LNCAP (cell line): ENCODE measurements around the gene FOXP1.

Experiments
- CTCF ChIP-seq: fragments of 450-650 bp; IDR thresholded peaks from 2 replicates; pipeline ENCODE4 v1.5.1; 2017; ENCODE audit warnings: mild to moderate bottlenecking

Gene FOXP1

DNA sequence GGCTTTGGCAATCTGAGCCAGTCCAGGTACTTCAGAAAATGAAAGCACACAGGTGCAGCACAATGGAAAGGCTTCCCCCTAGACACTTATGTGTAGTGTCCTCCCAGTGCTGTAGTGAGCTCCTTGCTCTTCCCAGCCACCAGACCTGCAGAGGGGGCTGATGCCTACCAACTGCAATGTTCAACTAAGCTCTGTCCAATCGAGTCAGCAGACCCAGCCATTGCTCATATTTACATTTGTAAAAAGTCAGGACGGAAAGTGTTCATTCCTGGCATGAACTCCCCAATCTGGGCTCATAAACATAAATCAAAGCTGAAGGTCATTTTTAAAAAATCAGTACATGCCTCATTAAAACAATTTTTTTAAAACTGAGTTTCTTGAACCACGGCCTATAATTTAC is 73.0 kb downstream of the FOXP1 start:
- no peak for TF ChIP-seq CTCF

DNA sequence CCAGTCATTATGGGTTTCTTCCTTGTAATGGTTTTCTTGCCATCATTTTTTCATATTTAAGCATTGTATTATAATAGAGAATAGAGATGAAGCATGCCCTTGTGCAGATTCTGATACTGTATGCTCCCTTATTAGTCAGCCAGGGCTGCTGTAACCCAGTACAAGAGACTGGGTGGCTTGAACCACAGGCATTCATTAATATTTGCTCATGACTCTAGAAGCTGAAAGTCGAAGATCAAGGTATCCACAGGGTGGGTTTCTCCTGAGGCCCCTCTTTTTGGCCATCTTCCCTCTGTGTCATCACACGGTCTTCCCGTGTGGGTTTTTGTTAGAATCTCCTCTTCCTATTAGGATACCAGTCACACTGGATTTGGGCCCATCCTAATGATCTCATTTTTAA is 74.5 kb downstream of the FOXP1 start:
- TF ChIP-seq CTCF = no peak

GRCh38 chr3:71505767-71506350 is 77.7 kb downstream of the FOXP1 start:
- no peak for TF ChIP-seq CTCF

- TF ChIP-seq CTCF = no peak
Measured at GRCh38 chr3:71504250-71505036, 79.1 kb downstream of the FOXP1 start.

DNA sequence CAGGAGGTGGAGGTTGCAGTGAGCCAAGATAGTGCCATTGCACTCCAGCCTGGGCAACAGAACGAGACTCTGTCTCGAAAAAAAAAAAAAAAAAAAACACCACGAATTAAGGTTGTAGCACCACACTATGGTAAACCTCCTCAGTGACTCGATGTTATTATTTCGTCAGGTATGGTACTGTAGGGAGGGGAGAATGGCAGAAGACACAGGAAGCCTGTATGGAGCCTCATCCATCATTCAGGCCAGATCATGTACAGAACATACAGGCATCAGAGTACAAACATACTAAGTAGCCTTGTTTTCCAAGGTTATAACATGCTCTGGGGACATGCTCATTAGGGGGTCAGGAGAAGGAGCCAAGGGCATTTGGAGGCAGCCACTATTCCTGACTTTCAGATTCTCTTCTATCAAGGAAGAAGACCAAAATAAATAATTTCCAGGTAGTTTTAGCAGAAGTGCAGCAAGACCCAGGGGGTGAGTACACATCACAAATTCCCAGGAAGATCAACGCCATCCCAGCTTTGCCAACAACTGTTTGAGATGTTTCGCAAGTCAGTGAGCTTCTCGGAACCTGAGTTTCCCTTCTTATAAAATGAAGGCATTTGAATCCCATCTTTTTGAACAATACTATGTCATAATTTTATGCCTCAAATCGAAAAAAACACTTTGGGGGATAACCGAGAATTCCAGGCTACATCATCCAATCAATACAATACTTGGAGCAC is 79.8 kb downstream of the FOXP1 start:
- TF ChIP-seq CTCF = no peak

DNA sequence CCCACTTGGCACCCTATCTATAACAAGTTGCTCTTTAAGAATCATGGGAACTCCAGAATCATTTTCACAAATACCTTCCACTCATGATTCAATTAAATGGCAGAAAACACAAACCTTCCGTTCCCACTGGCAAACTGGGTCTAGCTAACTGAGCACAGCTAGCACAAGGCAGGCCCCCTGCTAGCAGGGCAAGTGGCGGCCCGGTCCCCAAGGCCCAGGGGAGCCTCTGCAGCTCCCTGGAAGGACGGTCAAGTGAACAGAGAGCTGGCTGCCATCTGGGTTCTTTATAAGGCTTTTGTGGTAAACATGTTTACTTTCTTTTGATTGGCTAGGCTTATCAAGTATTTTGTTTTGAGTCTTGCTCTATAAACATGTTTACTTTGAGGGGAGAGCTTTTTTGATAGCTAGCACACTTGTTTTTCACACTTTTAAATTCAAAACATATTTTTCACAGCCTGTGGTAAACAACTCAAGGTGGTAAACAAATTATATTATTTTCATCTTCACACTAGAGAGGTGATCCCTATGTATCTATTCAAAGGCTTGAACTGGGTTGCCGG is 81.4 kb downstream of the FOXP1 start:
- no peak for TF ChIP-seq CTCF

DNA sequence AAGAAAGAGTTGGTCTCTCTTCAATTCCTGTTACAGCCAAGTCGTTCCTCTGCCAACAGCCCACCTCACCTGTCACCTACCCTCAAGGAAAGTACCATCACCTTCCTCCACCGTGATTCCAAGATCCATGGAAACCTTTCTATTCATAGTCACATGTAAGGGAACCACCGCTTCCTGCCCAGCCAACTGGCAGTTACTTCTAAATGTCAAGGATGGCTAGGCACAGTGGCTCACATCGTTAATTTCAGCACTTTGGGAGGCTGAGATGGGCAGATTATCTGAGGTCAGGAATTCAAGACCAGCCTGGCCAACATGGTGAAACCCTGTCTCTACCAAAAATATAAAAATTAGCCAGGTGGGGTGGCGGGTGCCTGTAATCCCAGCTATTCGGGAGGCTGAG is 82.8 kb downstream of the FOXP1 start:
- no peak for TF ChIP-seq CTCF
